GM23338 (cell line): Measurements from ENCODE around the gene RGS7.

Experiments
- CREB1 ChIP-seq: fragments of 250-450 bp; sonication (Bioruptor Pico); IDR thresholded peaks from 2 replicates; pipeline ENCODE4 v1.5.0; 2020; ENCODE audit warnings: low read depth, mild to moderate bottlenecking, moderate library complexity
- EZH2 ChIP-seq: fragments of 200-600 bp; sonication (generic); IDR thresholded peaks from one replicate; pipeline ENCODE4 v1.8.0; 2017; ENCODE audit warnings: antibody characterized with exemption, mild to moderate bottlenecking, low read depth; ENCODE audit not compliant: unreplicated experiment
- EZH2phosphoT487 ChIP-seq: fragments of 200-600 bp; sonication (generic); IDR thresholded peaks from one replicate; pipeline ENCODE4 v1.8.1; 2018; ENCODE audit warnings: antibody characterized with exemption; ENCODE audit not compliant: unreplicated experiment
- JUNB ChIP-seq: IDR thresholded peaks from one replicate; pipeline ENCODE4 v1.6.1; 2016; ENCODE audit warnings: antibody characterized with exemption; ENCODE audit not compliant: unreplicated experiment
- NANOG ChIP-seq: IDR thresholded peaks from 2 replicates; pipeline ENCODE4 v1.6.1; 2016; ENCODE audit warnings: antibody characterized with exemption, borderline replicate concordance
- POLR2AphosphoS5 ChIP-seq: IDR thresholded peaks from 2 replicates; pipeline ENCODE4 v1.6.1; 2016; ENCODE audit warnings: antibody characterized with exemption, low read depth
- STAT1 ChIP-seq: IDR thresholded peaks from one replicate; pipeline ENCODE4 v1.6.1; 2016; ENCODE audit warnings: antibody characterized with exemption; ENCODE audit not compliant: unreplicated experiment
- ZNF114 ChIP-seq: fragments of 250-450 bp; sonication (Bioruptor Pico); IDR thresholded peaks from 2 replicates; pipeline ENCODE4 v1.5.0; 2020; ENCODE audit warnings: mild to moderate bottlenecking, moderate library complexity
- ZNF331 ChIP-seq: fragments of 250-450 bp; sonication (Bioruptor Pico); IDR thresholded peaks from 2 replicates; pipeline ENCODE4 v1.5.0; 2020; ENCODE audit warnings: low read depth, mild to moderate bottlenecking, moderate library complexity
- TF ChIP-seq, protein P1 (sequence below): IDR thresholded peaks from one replicate; pipeline ENCODE4 v1.6.1; 2018; ENCODE audit warnings: antibody characterized with exemption; ENCODE audit not compliant: unreplicated experiment
- TF ChIP-seq, protein P2 (sequence below), 2 experiments: fragments of 200-600 bp in 1 of 2; sonication (generic) in 1 of 2; conservative IDR thresholded peaks; 2 replicates each; pipeline versions ENCODE4 v1.5.1 to v1.6.1; 2016 to 2017; ENCODE audit warnings: antibody characterized with exemption in 2 of 2, low read depth in 2 of 2, mild to moderate bottlenecking in 2 of 2, moderate library complexity in 1 of 2
- TF ChIP-seq, protein P3 (sequence below): IDR thresholded peaks from 2 replicates; pipeline ENCODE4 v1.6.1; 2016; ENCODE audit warnings: antibody characterized with exemption
- TF ChIP-seq, protein P4 (sequence below): fragments of 250-450 bp; sonication (Bioruptor Pico); IDR thresholded peaks from 2 replicates; pipeline ENCODE4 v1.5.0; 2020; ENCODE audit warnings: mild to moderate bottlenecking, moderate library complexity

DNA sequence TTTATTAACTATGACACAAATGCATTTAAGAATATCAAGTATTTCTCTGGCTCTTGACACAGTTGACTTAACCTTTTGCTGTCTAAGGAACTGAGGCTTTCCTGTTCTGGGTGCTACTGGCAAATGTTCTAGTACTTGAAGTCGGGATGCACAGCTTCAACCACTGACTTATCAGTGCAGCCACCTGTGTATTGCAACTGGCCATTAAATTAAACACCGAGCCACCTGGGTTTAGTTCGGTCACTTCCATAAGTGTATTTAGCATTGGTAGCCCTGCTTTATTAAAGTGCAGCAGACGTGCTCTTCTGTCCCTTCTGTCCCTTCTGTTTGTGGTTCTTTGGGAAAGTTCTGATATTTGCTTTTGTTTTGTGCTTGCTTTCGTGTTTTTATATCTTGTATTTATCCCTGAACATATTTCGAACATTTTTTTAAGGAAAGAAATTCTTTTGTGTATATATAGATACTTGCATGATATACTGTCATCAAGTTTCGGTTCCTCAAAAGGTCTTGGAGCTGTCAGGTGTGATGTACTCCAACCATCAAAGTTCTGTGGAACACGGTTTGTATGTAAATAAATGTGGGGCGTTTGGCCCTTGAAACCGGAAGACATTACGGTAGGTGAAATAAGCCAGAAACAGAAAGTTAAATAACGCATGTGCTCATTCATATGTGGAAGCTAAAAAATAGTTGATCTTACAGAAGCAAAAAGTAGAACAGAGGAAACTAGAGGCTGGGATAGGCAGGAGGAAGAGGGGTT is 447.1 kb downstream of the RGS7 start:
- TF ChIP-seq, protein P1, sequence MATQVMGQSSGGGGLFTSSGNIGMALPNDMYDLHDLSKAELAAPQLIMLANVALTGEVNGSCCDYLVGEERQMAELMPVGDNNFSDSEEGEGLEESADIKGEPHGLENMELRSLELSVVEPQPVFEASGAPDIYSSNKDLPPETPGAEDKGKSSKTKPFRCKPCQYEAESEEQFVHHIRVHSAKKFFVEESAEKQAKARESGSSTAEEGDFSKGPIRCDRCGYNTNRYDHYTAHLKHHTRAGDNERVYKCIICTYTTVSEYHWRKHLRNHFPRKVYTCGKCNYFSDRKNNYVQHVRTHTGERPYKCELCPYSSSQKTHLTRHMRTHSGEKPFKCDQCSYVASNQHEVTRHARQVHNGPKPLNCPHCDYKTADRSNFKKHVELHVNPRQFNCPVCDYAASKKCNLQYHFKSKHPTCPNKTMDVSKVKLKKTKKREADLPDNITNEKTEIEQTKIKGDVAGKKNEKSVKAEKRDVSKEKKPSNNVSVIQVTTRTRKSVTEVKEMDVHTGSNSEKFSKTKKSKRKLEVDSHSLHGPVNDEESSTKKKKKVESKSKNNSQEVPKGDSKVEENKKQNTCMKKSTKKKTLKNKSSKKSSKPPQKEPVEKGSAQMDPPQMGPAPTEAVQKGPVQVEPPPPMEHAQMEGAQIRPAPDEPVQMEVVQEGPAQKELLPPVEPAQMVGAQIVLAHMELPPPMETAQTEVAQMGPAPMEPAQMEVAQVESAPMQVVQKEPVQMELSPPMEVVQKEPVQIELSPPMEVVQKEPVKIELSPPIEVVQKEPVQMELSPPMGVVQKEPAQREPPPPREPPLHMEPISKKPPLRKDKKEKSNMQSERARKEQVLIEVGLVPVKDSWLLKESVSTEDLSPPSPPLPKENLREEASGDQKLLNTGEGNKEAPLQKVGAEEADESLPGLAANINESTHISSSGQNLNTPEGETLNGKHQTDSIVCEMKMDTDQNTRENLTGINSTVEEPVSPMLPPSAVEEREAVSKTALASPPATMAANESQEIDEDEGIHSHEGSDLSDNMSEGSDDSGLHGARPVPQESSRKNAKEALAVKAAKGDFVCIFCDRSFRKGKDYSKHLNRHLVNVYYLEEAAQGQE: no peak
- TF ChIP-seq, protein P2, sequence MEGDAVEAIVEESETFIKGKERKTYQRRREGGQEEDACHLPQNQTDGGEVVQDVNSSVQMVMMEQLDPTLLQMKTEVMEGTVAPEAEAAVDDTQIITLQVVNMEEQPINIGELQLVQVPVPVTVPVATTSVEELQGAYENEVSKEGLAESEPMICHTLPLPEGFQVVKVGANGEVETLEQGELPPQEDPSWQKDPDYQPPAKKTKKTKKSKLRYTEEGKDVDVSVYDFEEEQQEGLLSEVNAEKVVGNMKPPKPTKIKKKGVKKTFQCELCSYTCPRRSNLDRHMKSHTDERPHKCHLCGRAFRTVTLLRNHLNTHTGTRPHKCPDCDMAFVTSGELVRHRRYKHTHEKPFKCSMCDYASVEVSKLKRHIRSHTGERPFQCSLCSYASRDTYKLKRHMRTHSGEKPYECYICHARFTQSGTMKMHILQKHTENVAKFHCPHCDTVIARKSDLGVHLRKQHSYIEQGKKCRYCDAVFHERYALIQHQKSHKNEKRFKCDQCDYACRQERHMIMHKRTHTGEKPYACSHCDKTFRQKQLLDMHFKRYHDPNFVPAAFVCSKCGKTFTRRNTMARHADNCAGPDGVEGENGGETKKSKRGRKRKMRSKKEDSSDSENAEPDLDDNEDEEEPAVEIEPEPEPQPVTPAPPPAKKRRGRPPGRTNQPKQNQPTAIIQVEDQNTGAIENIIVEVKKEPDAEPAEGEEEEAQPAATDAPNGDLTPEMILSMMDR (conservative IDR thresholded peaks at IDR 0.05; ENCODE audit: low read depth in 2 of 2): no peak
- no peak for TF ChIP-seq POLR2AphosphoS5
- TF ChIP-seq EZH2phosphoT487: no peak
- TF ChIP-seq EZH2: no peak
- no peak for TF ChIP-seq JUNB
- TF ChIP-seq, protein P3, sequence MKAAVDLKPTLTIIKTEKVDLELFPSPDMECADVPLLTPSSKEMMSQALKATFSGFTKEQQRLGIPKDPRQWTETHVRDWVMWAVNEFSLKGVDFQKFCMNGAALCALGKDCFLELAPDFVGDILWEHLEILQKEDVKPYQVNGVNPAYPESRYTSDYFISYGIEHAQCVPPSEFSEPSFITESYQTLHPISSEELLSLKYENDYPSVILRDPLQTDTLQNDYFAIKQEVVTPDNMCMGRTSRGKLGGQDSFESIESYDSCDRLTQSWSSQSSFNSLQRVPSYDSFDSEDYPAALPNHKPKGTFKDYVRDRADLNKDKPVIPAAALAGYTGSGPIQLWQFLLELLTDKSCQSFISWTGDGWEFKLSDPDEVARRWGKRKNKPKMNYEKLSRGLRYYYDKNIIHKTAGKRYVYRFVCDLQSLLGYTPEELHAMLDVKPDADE: no peak
- TF ChIP-seq ZNF331: no peak
- TF ChIP-seq ZNF114: no peak
- no peak for TF ChIP-seq CREB1 (CRISPR knock-in tag)
- no peak for TF ChIP-seq STAT1
- TF ChIP-seq NANOG: no peak
- TF ChIP-seq, protein P4, sequence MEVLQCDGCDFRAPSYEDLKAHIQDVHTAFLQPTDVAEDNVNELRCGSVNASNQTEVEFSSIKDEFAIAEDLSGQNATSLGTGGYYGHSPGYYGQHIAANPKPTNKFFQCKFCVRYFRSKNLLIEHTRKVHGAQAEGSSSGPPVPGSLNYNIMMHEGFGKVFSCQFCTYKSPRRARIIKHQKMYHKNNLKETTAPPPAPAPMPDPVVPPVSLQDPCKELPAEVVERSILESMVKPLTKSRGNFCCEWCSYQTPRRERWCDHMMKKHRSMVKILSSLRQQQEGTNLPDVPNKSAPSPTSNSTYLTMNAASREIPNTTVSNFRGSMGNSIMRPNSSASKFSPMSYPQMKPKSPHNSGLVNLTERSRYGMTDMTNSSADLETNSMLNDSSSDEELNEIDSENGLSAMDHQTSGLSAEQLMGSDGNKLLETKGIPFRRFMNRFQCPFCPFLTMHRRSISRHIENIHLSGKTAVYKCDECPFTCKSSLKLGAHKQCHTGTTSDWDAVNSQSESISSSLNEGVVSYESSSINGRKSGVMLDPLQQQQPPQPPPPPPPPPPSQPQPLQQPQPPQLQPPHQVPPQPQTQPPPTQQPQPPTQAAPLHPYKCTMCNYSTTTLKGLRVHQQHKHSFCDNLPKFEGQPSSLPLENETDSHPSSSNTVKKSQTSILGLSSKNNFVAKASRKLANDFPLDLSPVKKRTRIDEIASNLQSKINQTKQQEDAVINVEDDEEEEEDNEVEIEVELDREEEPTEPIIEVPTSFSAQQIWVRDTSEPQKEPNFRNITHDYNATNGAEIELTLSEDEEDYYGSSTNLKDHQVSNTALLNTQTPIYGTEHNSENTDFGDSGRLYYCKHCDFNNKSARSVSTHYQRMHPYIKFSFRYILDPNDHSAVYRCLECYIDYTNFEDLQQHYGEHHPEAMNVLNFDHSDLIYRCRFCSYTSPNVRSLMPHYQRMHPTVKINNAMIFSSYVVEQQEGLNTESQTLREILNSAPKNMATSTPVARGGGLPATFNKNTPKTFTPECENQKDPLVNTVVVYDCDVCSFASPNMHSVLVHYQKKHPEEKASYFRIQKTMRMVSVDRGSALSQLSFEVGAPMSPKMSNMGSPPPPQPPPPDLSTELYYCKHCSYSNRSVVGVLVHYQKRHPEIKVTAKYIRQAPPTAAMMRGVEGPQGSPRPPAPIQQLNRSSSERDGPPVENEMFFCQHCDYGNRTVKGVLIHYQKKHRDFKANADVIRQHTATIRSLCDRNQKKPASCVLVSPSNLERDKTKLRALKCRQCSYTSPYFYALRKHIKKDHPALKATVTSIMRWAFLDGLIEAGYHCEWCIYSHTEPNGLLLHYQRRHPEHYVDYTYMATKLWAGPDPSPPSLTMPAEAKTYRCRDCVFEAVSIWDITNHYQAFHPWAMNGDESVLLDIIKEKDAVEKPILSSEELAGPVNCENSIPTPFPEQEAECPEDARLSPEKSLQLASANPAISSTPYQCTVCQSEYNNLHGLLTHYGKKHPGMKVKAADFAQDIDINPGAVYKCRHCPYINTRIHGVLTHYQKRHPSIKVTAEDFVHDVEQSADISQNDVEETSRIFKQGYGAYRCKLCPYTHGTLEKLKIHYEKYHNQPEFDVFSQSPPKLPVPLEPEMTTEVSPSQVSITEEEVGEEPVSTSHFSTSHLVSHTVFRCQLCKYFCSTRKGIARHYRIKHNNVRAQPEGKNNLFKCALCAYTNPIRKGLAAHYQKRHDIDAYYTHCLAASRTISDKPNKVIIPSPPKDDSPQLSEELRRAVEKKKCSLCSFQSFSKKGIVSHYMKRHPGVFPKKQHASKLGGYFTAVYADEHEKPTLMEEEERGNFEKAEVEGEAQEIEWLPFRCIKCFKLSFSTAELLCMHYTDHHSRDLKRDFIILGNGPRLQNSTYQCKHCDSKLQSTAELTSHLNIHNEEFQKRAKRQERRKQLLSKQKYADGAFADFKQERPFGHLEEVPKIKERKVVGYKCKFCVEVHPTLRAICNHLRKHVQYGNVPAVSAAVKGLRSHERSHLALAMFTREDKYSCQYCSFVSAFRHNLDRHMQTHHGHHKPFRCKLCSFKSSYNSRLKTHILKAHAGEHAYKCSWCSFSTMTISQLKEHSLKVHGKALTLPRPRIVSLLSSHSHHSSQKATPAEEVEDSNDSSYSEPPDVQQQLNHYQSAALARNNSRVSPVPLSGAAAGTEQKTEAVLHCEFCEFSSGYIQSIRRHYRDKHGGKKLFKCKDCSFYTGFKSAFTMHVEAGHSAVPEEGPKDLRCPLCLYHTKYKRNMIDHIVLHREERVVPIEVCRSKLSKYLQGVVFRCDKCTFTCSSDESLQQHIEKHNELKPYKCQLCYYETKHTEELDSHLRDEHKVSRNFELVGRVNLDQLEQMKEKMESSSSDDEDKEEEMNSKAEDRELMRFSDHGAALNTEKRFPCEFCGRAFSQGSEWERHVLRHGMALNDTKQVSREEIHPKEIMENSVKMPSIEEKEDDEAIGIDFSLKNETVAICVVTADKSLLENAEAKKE (CRISPR knock-in tag): no peak
